Measurements from ENCODE around the gene PCSK4.

Gene PCSK4

GRCh38 chr19:1471010-1471514, 19.1 kb downstream of the PCSK4 start:
- no peak for DNase-seq (ENCODE audit: low read depth in 3 of 3)

- peak; percentile 51 to 79 (median 52) for DNase-seq (ENCODE audit: low read depth in 3 of 3)
Observed at GRCh38 chr19:1470305-1471009, 19.7 kb downstream of the PCSK4 start.

- DNase-seq (ENCODE audit: low read depth in 3 of 3): no peak
Observed at GRCh38 chr19:1470055-1470304, 20.2 kb downstream of the PCSK4 start.

GRCh38 chr19:1469255-1470054, 20.7 kb downstream of the PCSK4 start:
- DNase-seq (ENCODE audit: low read depth in 3 of 3): no peak

- peak in 1 of 3 experiments; percentile 54 for DNase-seq (ENCODE audit: low read depth in 3 of 3)
Observed at GRCh38 chr19:1468821-1469254, 21.3 kb downstream of the PCSK4 start.

GRCh38 chr19:1468274-1468820, 21.8 kb downstream of the PCSK4 start:
- DNase-seq (ENCODE audit: low read depth in 3 of 3): no peak

GRCh38 chr19:1467490-1468273, 22.5 kb downstream of the PCSK4 start:
- no peak for DNase-seq (ENCODE audit: low read depth in 3 of 3)

GRCh38 chr19:1467215-1467489, 23.0 kb downstream of the PCSK4 start:
- DNase-seq (ENCODE audit: low read depth in 3 of 3): no peak

- no peak for DNase-seq (ENCODE audit: low read depth in 3 of 3)
Observed at GRCh38 chr19:1466461-1467214, 23.5 kb downstream of the PCSK4 start.

GRCh38 chr19:1466018-1466460, 24.1 kb downstream of the PCSK4 start:
- DNase-seq (ENCODE audit: low read depth in 3 of 3): no peak

- DNase-seq (ENCODE audit: low read depth in 3 of 3): no peak
Observed at GRCh38 chr19:1465191-1466016, 24.7 kb downstream of the PCSK4 start.

GRCh38 chr19:1461862-1462261, 28.3 kb downstream of the PCSK4 start:
- no peak for DNase-seq (ENCODE audit: low read depth in 3 of 3)

GRCh38 chr19:1460033-1460995, 29.8 kb downstream of the PCSK4 start:
- DNase-seq (ENCODE audit: low read depth in 3 of 3): no peak

- no peak for DNase-seq (ENCODE audit: low read depth in 3 of 3)
Observed at GRCh38 chr19:1459479-1459878, 30.7 kb downstream of the PCSK4 start.

- no peak for DNase-seq (ENCODE audit: low read depth in 3 of 3)
Observed at GRCh38 chr19:1457892-1458291, 32.3 kb downstream of the PCSK4 start.

GRCh38 chr19:1457031-1457739, 33.0 kb downstream of the PCSK4 start:
- DNase-seq (ENCODE audit: low read depth in 3 of 3): no peak

GRCh38 chr19:1456121-1456900, 33.8 kb downstream of the PCSK4 start:
- no peak for DNase-seq (ENCODE audit: low read depth in 3 of 3)

Measured in stimulated activated CD4-positive, alpha-beta T cell treated with anti-CD3 and anti-CD28 coated beads, TNF-alpha, amount 100 ng/mL, for 24 hours (primary cell).